ENCODE results near the gene PASK. TPM values are rescaled to one million over a fixed set of nuclear protein-coding genes. Genes with fewer than 3 reads are reported as not detected.

Gene PASK
- total and polyA plus RNA-seq, 2 of the 4 experiments (the other 2 are of a cell fraction), result 4.1 TPM

GRCh38 chr2:241091734-241092445, 57.4 kb downstream of the PASK start:
- H3K9me1 ChIP-seq (ENCODE audit: insufficient read depth, low read length), result 0 out of 2 replicates have a peak, but pooled peaks cover 3% of the 10 kb centered on the region
- H4K91ac ChIP-seq (ENCODE audit: insufficient read depth, low read depth, low read length), result no peak overlapping the region
- no peak overlapping the region for H2BK120ac ChIP-seq (ENCODE audit: low read depth, low read length)
- intact Hi-C loops (cut with micrococcal nuclease), result no loop called here
- H3K4ac ChIP-seq (ENCODE audit: low read depth, low read length), result no peak overlapping the region
- no peak for TF ChIP-seq POLR2A (IDR thresholded peaks at IDR 0.05; ENCODE audit: low read depth, low read length)
- TF ChIP-seq NFE2L2 (IDR thresholded peaks at IDR 0.05; ENCODE audit: low read depth, low read length), result no peak
- TF ChIP-seq CEBPB (IDR thresholded peaks at IDR 0.05; ENCODE audit: low read depth, low read length), result no peak
- TF ChIP-seq CHD1 (IDR thresholded peaks at IDR 0.05; ENCODE audit: low read depth, low read length), result no peak
- no peak for TF ChIP-seq RAD21 (IDR thresholded peaks at IDR 0.05; ENCODE audit: low read length)
- no peak overlapping the region for H2BK5ac ChIP-seq (ENCODE audit: low read depth, low read length, poor library complexity, severe bottlenecking)
- no peak overlapping the region for H4K8ac ChIP-seq (ENCODE audit: low read depth in 2 of 2, low read length in 2 of 2)
- ChIA-PET CTCF (no interaction called here), POLR2A (ENCODE audit: unreplicated experiment) (no interaction called here)
- H3K23ac ChIP-seq (ENCODE audit: low read depth, low read length), result no peak overlapping the region
- in situ Hi-C loops (cut with MboI; ENCODE audit: low sequenced_read_pairs), result no loop called here
- no peaks in the 10 kb centered on the region for H3K9me3 ChIP-seq (ENCODE audit: control insufficient read depth, insufficient read depth, low read length)
- H3K79me1 ChIP-seq (ENCODE audit: low read depth in 1 of 2, low read length in 2 of 2), result peaks cover 3 to 6% of the 10 kb centered on the region in 2 experiments
- H3K56ac ChIP-seq (ENCODE audit: extremely low read depth, insufficient read depth, low read length), result no peak overlapping the region
- no peak overlapping the region for H3K4me2 ChIP-seq (ENCODE audit: low read depth, low read length)
- no peak overlapping the region for H3K4me3 ChIP-seq (ENCODE audit: insufficient read depth, low read depth, low read length)
- no peak overlapping the region for H3K18ac ChIP-seq (ENCODE audit: low read depth, low read length)
- no peak overlapping the region for H2BK15ac ChIP-seq (ENCODE audit: low read depth, low read length)
- H4K5ac ChIP-seq (ENCODE audit: low read depth, low read length), result no peak overlapping the region
- no peaks in the 10 kb centered on the region for H3K27me3 ChIP-seq (ENCODE audit: control insufficient read depth, insufficient read depth, low read length)
- H2AK9ac ChIP-seq (replicated peaks; ENCODE audit: low read depth, low read length, poor library complexity), result no peak overlapping the region
- no peak overlapping the region for H3K9ac ChIP-seq (ENCODE audit: low read depth, low read length)
- H2BK20ac ChIP-seq (ENCODE audit: low read depth, low read length), result no peak overlapping the region
- peaks cover 62% of the 10 kb centered on the region for H3K36me3 ChIP-seq (ENCODE audit: control insufficient read depth, insufficient read depth, low read length)
- BruUV-seq (replicated peaks), result no TSS peak
- H3K14ac ChIP-seq (replicated peaks; ENCODE audit: low read depth, low read length), result no peak overlapping the region
- ATAC-seq (ENCODE audit: low read depth) (no peak), DNase-seq (no peak)
- H2AK5ac ChIP-seq (ENCODE audit: low read depth, low read length), result no peak overlapping the region
- no peak overlapping the region for H2AFZ ChIP-seq (replicated peaks; ENCODE audit: low read length, poor library complexity)
- dilution Hi-C loops (cut with HindIII; ENCODE audit: low sequenced_read_pairs, unreplicated experiment), result no loop called here
- whole genome bisulfite sequencing, 2 experiments (ENCODE audit: extremely low coverage in 2 of 2, insufficient read length in 1 of 2), result 92% methylated on average over 12 of the region's 22 CpGs; no CpG with 5 or more reads in 1 of the 2 experiments
- H4K20me1 ChIP-seq (ENCODE audit: insufficient read depth, low read length), result 0 out of 2 replicates have a peak, but pooled peaks cover 2% of the 10 kb centered on the region
- no peaks in the 10 kb centered on the region for H3K4me1 ChIP-seq (ENCODE audit: control insufficient read depth, insufficient read depth, low read length)
- H3K27ac ChIP-seq (ENCODE audit: insufficient read depth, low read length), result no peak overlapping the region

Measured in IMR-90 (cell line).